Measurements from ENCODE around the gene JAK3.

JAK3 gene

DNA sequence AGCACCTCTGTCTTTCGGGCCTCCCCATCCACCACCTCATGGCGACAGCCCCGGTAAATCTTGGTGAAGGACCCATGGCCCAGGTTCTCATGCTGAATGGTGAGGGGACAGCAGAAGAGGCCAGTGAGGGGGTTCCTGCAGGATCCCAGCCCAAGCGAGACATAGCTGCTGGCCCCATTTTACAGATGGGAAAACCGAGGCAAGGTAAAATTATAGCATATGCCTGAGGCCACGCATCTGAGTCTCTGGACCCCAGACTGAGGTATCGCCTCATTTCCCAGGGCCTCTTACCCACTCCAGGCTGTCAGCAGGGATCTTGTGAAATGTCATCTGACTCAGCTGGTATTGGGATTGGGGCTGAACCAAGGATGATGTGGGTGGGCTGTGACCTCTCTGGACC, 9.8 kb downstream of the JAK3 start:
- no peak for DNase-seq

DNA sequence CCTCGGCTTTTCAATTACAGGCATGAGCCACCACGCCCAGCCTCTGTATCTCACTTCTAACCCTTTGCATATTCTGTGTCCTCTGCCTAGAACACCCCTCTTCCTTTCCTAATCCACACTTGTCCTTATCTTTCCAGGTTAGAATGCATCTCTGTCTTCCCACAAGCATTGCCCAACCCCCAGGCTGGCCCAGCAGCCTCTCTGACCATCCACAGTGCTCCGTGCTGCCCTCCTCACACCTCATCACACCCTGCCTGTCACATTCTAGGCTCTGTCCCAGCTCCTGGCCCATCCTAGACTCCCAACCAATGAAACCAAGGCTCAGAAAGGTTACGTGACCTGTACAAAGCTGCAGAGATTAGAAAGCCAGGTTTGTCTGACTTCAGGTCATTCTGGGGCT, 11.3 kb downstream of the JAK3 start:
- DNase-seq = no peak

DNA sequence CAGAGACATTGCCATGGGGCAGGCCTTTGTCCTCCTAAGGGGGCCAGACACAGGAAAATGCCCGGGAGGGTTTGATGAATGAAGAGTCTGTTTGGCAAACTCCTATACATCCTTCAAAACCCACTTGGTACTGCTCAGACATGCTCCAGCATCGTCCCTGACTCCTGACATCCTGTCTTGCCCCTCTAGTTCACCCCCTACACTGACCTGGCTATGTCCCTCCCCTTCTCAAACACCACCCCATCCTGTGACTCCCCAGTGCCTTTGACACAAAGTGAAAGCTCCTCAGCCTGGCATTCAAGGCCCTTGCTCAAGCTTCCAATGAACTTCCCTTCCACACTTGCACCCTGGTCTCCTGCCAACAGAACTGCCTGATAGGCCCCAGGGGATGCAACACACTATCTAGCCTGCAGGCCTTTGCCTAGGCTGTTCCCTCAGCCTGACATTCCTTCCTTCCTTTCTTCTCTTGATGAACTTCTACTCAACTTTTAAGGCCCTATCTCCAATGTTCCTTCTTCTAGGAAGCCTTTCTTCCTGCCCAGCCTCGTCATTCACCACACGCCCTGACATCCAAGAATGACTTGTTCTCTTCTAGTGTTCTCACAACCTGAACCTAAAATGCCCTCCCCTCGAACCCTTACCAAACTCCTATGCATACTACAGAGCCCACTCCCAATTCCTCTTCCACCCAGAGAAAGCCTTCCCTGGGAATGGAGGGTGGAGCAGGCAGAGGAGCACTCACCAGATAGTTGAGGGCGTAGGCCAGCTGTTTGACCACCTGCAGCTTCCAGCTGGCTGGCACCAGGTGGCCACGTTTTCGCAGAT, 12.4 kb downstream of the JAK3 start:
- no peak for DNase-seq

DNA sequence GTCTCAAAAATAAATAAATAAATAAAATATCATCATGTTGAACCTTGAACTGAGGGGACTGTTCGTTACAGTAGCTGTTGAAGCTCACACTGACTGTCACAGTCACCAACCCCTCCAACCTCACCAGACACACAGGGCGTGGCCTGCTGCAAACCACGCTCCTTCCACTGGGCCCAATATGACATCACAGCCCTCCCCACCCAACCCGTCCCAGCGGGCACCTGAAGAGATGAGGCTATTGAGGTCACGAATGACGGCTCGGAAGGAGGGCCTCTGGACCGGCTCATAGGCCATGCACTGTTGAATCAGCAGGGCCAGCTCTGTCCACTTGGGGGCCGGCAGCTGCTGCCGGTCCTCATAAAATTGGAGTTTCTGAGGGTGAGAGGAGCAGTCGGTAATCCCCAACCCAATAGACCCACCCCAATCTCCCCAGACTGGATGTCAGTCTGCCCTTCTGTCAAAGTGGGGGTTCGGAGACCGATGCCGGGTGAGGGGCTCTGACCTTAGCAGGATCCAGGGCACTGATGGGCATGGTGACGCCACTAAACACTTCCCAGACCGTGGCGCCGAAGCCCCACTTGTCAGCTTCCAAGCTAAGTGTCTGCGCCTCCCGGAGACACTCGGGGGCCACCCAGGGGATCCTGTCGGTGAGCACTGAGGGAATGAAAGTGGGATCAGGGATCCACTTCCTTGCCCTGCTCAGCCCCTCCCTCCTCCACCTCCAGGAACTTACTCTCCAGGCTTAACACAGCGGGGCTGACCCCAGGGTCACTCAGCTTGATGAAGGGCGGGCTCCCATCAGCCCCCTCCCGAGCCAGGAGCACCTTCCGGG, 13.2 kb downstream of the JAK3 start:
- DNase-seq = no peak

DNA sequence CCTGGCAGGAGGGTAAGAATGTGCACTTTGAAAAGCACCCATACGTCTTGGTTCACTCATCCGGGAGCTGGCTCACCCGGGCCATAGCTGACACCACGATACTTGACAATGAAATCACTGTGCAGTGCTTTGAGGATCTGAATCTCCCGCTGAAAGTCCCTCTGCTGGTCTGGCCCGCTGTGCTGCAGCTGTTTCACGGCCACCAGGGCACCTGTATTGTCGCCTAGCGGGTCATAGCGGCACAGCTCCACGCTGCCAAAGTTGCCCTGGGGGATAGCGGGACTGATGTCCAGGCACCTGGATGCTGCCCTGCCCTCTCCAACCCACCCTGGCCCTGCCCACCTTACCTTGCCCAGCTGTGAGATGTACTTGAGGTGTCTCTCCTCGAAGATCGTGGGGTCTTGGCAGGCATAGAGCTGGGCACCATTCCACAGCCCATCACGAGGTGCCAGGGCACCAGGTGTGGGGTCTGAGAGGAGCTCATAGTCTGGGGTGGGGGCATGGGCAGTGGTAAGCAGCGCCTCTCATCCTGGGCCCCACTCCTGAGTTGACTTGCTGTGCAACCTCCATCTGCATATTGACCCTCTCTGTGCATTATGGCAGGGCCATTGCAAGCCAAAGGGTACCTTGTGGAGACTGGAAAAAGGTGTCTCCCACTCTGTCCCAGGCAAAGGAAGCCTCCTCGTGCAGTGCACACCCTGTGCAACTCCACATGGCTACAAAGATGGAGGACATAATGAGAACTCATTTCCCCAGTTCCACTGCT, 15.2 kb downstream of the JAK3 start:
- DNase-seq = no peak

DNA sequence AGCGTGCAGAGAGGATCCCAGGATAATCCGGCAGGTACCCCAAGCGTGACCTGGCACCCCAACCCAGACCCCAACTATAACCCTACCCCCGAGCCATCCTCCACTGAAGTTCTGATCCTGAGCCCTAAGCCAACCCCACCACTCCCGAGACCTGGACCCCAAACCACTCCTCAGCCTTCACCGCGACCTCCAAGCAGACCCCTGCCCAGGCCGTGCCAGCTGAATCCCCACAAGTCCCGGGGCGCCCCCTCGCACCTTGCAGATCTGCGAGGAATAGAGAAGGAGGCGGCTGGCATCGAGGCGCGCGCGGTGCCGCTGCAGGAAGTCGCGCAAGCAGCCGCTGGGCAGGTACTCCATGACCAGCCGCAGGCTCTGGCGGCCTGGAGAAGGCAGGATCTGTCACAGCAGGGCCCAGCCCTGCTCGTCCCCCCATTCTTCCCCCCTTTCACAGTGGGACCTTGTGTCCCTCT, 16.3 kb downstream of the JAK3 start:
- no peak for DNase-seq

DNA sequence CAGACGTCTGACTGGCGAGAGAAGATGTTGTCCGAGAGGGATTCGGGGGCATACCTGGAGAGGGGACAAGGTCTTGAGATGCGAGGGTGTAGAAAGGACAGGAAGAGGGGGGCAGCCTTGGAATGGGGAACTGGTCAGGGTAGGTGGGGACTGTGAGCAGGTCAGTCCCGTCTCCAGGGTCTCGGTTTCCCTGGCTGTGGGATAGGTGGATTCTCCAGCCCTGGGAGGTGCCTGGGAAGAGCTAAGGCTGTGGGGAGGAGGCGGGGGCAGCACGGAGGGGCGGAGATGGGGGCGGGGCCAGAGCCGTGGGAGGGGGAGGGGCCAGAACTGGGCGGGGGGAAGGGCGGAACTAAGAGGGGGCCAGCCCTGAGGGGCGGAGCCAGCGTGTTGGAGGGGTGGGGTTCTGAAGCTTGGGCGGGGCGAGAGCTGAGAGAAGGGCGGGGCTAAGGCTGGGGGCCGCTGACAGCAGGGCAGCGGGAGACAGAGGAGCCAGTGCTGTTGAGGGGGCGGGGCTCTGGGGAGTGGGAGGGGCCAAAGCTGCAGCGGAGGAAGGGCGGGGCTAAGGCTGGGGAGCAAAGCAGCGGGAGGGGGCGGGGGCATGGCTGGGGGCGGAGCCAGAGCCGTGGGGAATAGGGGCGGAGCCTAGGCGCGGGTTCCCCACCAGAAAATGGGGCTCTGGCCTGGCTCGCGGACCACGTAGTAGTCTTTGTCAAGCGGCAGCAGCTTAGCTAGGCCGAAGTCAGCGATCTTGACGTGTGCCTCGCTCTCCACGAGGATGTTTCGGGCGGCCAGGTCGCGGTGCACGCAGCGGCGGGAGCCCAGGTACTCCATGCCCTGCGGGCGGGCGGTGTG, 17.0 kb downstream of the JAK3 start:
- DNase-seq = no peak

DNA sequence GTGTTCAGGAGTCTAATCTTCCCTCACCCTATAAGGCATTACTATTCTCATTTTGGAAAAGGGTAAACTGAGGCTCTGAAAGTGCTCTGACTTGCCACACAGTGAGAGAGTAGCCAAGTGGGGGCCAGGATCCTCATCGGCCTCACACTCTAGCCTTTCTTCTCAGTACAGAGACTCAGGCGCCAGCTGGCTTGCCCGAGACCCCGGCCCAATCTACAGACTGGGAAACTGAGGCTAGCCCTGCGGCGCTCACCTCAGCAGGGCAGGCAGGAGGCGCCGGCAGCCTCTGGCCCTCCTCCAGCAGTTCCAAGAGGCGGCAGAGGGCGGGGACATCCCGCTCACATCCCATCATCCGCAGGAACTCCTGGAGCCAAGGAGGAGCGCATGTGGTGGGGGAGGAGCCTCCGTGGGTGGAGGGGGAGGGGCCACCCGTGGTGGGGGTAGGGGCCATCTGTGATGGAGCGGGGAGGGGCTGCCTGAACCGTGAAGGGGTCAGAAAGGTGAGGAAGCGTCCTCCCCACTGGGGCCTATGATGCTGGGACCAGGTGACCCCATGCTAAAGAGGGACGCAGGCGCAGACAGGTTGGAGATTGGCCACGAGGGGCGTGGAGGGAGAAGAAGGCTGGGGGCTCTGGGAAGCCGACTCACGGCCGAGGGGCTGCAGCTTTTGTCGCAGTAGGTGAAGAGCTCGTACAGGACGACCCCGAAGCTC, 17.8 kb downstream of the JAK3 start:
- DNase-seq = peak; percentile 7

DNA sequence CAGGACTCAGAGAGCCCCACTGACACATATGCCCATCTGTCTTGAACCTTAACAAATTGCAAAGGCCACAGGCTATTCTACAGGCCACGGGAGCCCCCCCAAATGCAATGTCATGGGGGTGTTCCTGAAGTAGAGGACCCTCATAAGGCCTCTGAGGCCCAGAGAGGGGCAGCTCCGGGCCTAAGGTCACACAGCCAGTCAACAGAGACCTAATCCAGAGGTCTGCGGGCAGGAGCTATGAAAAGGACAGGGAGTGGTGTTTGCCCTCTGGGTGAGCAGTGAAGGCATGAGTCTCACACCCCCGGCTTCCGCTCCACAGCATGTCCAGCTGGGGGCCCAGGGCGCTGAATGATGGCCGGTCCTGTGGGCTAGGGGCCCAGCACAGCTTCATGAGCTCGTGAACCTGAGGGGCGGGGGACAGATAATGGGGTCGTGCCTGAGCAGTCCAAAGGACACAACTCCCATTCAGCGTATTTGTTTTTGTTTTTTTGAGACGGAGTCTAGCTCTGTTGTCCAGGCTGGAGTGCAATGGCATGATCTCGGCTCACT, 21.2 kb downstream of the JAK3 start:
- no peak for DNase-seq

DNA sequence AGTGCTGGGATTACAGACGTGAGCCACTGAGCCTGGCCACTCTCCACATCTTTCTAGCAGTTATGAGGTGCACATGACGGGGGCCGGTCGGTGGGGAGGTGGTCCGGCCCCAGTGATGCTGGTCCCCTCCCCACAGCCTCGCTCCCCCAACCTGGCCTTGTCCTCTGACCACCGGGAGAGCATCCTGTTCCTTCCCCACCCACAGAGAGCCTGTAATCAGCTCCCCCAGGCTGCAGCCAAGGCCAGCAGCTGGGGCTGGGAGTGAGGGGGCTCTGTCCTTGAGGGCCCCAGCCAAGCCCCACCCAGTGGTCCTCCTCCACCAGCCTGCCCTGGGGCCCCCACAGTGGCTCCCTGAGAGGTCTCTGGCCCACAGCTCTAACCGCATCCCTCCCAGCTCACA, 23.4 kb downstream of the JAK3 start:
- no peak for DNase-seq

DNA sequence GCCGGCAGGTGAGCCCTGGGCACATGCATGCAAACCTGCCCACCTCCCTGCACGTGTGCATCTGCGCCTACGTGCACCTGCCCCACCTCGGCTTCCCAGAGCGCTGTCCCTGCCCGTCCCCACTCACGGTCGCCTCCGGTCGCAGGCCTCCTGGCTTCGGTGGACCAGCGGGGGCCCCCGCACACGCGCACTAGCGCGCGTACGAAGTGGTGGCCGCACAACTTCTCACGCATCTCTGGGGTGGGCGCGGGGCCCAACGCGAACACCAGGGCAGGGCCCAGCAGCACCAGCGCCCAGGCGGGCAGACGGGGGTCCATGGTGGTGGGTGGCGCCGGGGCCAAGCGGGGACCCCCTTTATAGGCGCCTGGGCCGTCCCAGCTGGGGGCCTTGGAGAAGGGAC, 26.6 kb downstream of the JAK3 start, which contains the start of gene INSL3:
INSL3 (minus strand) TSS at position 330 of the 400 bp plus-strand sequence; CDS start at position 317, 13 bp downstream.
- no peak for DNase-seq

DNA sequence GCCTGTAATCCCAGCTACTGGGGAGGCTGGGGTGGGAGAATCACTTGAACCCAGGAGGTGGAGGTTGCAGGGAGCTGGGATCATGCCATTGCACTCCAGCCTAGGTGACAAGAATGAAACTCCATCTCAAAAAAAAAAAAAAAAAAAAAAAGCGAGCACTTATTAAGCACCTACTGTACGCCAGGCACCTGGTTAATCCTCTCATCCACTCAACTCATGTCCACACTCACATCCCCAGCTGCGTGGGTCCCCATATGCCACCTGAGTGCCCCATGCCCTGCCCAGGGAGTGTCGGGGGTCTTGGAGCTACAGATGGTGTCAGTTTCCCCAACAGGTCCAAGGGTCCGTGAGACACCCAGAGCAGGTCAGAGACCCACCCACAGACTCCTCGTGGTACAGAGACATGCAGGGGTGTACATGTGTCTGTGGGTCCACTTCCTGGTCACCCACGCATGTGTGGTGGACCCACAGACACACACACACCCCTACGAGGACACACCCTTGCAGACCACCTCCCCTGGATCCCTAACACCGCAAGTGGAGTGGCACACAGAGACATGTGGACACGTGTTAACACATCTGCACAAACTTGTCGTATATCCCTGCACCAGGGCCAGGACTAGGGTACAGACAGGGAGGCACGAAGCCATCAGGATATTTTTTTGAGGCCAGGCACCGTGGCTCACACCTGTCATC, 30.0 kb downstream of the JAK3 start:
- no peak for DNase-seq

DNA sequence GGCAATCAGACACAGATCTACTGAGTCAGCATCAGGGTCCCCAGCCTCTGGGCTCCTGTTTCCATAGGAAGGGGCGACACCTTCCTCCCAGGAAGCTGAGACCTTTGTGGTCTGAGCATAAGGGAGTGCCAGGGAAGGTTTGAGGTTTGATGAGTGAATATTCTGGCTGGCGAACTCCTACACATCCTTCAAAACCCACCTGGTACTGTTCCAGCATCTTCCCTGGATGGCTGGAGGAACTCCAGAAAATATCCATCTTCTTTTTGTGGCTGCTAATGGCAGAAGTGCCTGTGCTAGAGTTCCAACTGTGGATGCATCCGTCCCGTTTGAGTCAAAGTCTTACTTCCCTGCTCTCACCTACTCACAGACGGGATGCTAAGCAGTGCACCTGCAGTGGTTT, 35.7 kb downstream of the JAK3 start:
- DNase-seq = no peak

DNA sequence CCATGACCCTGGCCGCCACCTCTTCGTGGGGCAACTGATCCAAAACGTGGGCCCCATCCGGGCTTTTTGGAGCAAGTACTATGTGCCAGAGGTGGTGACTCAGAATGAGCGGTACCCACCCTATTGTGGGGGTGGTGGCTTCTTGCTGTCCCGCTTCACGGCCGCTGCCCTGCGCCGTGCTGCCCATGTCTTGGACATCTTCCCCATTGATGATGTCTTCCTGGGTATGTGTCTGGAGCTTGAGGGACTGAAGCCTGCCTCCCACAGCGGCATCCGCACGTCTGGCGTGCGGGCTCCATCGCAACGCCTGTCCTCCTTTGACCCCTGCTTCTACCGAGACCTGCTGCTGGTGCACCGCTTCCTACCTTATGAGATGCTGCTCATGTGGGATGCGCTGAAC, 36.1 kb downstream of the JAK3 start:
- no peak for DNase-seq

DNA sequence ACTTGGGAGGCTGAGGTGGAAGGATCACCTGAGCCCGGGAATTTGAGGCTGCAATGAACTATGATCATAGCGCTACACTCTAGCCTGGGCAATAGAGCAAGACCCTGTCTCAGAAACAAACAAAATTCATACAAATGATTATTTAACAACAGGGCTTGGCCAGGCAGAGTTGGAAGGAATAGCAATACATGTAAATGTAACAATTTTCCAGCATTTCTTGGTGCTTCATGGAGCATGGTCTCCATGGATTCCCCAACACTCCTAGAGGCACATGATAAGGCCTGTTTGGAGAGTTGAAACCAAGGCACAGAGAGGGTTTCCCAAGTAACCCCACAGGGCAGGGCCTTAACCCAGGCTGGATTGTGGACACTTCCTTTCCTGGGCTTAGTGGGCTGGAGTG, 36.7 kb downstream of the JAK3 start:
- no peak for DNase-seq

DNA sequence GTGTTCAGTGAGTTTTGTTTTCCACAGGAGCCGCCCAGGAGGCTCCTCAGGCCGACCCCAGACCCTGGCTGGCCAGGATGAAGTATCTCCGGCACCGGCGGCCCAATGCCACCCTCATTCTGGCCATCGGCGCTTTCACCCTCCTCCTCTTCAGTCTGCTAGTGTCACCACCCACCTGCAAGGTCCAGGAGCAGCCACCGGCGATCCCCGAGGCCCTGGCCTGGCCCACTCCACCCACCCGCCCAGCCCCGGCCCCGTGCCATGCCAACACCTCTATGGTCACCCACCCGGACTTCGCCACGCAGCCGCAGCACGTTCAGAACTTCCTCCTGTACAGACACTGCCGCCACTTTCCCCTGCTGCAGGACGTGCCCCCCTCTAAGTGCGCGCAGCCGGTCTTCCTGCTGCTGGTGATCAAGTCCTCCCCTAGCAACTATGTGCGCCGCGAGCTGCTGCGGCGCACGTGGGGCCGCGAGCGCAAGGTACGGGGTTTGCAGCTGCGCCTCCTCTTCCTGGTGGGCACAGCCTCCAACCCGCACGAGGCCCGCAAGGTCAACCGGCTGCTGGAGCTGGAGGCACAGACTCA, 40.0 kb downstream of the JAK3 start:
- no peak for DNase-seq

DNA sequence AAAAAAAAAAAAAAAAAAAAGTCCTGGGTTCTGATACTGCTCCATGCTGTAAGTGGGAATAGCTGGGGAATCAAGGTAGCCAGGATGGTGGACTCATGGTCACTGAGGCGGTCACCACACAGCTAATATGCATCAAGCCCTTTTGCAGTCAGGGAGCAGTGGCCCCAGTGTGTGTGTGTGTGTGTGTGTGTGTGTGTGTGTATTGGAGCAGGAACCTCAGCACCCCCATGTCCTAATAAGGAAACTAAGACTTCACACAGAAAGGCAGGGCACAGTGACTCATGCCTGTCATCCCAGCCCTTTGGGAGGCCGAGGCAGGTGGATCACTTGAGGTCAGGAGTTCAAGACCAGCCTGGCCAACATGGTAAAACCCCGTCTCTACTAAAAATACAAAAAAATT, 40.8 kb downstream of the JAK3 start:
- no peak for DNase-seq

DNA sequence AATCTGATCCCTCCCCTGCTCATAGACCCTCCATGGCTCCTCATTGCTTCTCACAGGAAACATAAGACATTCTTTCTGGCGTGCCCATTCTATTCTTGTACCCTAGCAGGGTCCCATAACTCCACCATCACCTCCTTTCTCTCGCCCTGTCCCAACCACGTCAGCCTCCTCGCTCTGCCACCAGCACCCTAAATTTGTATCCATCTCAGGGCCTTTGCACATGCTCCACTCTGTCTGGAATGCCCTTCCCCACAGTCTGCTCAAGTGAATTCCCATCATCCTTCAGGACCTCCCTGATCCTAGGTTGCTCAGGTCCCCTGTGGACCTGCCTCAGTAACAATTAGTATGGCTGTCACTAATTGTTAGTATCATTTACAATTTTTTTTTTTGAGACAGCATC, 42.4 kb downstream of the JAK3 start:
- DNase-seq = no peak

DNA sequence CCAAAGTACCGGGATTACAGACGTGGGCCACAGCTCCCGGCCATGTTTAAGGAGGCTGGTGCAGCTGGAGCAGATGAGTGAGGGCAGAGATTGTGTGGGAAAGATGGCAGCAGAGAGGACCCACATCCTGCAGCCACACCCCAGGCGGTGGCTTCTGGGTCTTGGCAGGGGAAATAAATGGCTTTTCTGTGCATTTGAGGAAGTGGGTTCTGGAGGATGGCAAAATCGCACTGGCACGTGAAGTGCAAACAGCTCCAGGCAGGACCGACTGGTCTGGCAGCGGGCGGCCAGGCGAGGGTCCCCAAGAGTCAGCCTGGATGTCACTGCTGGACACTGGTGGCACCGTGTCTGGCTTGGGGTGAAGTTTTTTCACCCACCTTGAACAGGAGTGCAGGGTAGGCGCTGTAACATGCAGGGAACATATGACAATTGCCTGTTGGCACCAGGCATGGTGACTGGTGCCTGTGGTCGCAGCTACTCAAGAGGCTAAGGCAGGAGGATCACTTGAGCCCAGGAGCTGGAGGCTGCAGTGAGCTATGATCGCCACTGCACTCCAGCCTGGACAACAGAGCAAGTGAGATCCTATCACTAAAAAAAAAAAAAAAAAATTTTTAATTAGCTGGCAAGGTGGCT, 44.4 kb downstream of the JAK3 start:
- DNase-seq = no peak
